Measurements from ENCODE around the gene ZNF195.

GRCh38 chr11:3344327-3345174, 34.4 kb downstream of the ZNF195 start:
- no peak for TF ChIP-seq NR3C1 (CRISPR knock-in tag; conservative IDR thresholded peaks at IDR 0.05; ENCODE audit: low read depth)
- TF ChIP-seq E2F5 (CRISPR knock-in tag; IDR thresholded peaks at IDR 0.05) = no peak
- no peak for TF ChIP-seq CTCF (IDR thresholded peaks at IDR 0.05)
- no peak for TF ChIP-seq E2F1 (CRISPR knock-in tag; IDR thresholded peaks at IDR 0.05)
- TF ChIP-seq ATF6 (CRISPR knock-in tag; IDR thresholded peaks at IDR 0.05) = no peak
- TF ChIP-seq SP1 (CRISPR knock-in tag; conservative IDR thresholded peaks at IDR 0.05) = no peak
- TF ChIP-seq PREB (CRISPR knock-in tag; IDR thresholded peaks at IDR 0.05; ENCODE audit: borderline replicate concordance) = no peak
- no peak for TF ChIP-seq USF2 (CRISPR knock-in tag; IDR thresholded peaks at IDR 0.05)
- TF ChIP-seq ZNF232 (CRISPR knock-in tag; IDR thresholded peaks at IDR 0.05) = no peak

Measured in WTC11 (cell line).